ENCODE measurements around the gene MELTF. TPM values are rescaled to one million over a fixed set of nuclear protein-coding genes. Genes with fewer than 3 reads are reported as not detected.

The MELTF gene
- total and polyA plus RNA-seq, 9 of the 15 experiments (the other 6 are each of a cell fraction or from before 2014, with no cell fraction given), result 0.35 to 10.5 (median 4.5) TPM

- TF ChIP-seq, protein P1, sequence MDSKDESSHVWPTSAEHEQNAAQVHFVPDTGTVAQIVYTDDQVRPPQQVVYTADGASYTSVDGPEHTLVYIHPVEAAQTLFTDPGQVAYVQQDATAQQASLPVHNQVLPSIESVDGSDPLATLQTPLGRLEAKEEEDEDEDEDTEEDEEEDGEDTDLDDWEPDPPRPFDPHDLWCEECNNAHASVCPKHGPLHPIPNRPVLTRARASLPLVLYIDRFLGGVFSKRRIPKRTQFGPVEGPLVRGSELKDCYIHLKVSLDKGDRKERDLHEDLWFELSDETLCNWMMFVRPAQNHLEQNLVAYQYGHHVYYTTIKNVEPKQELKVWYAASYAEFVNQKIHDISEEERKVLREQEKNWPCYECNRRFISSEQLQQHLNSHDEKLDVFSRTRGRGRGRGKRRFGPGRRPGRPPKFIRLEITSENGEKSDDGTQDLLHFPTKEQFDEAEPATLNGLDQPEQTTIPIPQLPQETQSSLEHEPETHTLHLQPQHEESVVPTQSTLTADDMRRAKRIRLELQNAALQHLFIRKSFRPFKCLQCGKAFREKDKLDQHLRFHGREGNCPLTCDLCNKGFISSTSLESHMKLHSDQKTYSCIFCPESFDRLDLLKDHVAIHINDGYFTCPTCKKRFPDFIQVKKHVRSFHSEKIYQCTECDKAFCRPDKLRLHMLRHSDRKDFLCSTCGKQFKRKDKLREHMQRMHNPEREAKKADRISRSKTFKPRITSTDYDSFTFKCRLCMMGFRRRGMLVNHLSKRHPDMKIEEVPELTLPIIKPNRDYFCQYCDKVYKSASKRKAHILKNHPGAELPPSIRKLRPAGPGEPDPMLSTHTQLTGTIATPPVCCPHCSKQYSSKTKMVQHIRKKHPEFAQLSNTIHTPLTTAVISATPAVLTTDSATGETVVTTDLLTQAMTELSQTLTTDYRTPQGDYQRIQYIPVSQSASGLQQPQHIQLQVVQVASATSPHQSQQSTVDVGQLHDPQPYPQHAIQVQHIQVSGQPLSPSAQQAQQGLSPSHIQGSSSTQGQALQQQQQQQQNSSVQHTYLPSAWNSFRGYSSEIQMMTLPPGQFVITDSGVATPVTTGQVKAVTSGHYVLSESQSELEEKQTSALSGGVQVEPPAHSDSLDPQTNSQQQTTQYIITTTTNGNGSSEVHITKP (IDR thresholded peaks at IDR 0.05; ENCODE audit: partially characterized antibody), result no peak
- TF ChIP-seq CTCF (IDR thresholded peaks at IDR 0.05 in 2 of 3, conservative IDR thresholded peaks at IDR 0.05 in 1 of 3; ENCODE audit: insufficient read depth in 2 of 3, low read depth in 1 of 3, low read length in 3 of 3) (no peak), ZNF436 (CRISPR knock-in tag; IDR thresholded peaks at IDR 0.05) (no peak), PURB (CRISPR knock-in tag; IDR thresholded peaks at IDR 0.05; ENCODE audit: low read depth) (no peak)
Measured at GRCh38 chr3:197038679-197039462, 9.3 kb upstream of the MELTF start (continued).

All from K562 (cell line).